GM19240 (cell line): ENCODE results near the gene SEPTIN6.

Source experiments
- DNase-seq: peaks from one replicate; pipeline ENCODE4 v3.0.0; 2011; ENCODE audit warnings: low spot score; ENCODE audit not compliant: insufficient read length

SEPTIN6 gene

GRCh38 chrX:119655125-119655524 lies 37.8 kb downstream of the SEPTIN6 start:
- no peak for DNase-seq

GRCh38 chrX:119654112-119654531 lies 38.8 kb downstream of the SEPTIN6 start:
- no peak for DNase-seq

- no peak for DNase-seq
These were observed 44.6 kb downstream of the SEPTIN6 start for GRCh38 chrX:119648421-119648775.

GRCh38 chrX:119647552-119648420 lies 45.2 kb downstream of the SEPTIN6 start:
- DNase-seq, result peak; percentile 72

GRCh38 chrX:119647089-119647488 lies 45.9 kb downstream of the SEPTIN6 start:
- DNase-seq, result no peak

- no peak for DNase-seq
These were observed 46.5 kb downstream of the SEPTIN6 start for GRCh38 chrX:119646515-119646914.

GRCh38 chrX:119643696-119644095 lies 49.3 kb downstream of the SEPTIN6 start:
- no peak for DNase-seq
